Fibroblast of peridontal ligament (primary cell): ENCODE results near the gene CDH3.

ENCODE experiments used
- DNase-seq: peaks from one replicate; pipeline ENCODE4 v3.0.0-alpha.2; 2010; ENCODE audit errors: extremely low read depth

Gene CDH3

DNA sequence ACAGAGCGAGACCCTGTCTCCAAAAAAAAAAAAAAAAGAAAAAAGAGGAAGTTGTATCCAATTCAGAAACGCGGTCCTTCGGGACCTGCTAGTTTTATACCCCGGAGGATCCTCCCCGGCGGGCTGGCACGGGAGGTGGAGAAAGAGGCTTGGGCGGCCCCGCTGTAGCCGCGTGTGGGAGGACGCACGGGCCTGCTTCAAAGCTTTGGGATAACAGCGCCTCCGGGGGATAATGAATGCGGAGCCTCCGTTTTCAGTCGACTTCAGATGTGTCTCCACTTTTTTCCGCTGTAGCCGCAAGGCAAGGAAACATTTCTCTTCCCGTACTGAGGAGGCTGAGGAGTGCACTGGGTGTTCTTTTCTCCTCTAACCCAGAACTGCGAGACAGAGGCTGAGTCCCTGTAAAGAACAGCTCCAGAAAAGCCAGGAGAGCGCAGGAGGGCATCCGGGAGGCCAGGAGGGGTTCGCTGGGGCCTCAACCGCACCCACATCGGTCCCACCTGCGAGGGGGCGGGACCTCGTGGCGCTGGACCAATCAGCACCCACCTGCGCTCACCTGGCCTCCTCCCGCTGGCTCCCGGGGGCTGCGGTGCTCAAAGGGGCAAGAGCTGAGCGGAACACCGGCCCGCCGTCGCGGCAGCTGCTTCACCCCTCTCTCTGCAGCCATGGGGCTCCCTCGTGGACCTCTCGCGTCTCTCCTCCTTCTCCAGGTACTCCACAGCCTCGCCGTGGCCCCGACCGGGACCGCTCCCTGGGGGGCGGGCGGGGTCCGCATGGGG, at the start of gene CDH3:
TSS of gene CDH3 (plus strand) at position 596 of the 779 bp plus-strand sequence. CDS start at position 666, 70 bp downstream.
- DNase-seq: no peak

DNA sequence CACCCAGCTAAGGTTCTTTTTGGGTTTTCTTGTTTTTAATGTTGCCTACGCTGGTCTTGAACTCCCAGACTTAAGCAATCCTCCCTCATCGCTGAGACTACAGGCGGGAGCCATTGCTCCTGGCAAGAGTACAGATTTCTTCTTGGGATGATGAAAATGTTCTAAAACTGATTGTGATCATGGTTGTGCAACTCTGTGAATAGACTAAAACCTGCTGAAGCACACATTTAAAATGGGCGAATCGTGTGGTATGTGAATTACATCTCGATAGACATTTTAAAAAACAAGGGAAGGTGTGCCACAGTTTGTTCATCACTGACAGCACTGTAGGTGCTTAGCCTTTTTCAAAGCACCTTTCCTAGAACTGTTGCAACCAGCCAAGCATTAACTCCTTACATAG, 48.8 kb upstream of the CDH3 start:
- DNase-seq: no peak

DNA sequence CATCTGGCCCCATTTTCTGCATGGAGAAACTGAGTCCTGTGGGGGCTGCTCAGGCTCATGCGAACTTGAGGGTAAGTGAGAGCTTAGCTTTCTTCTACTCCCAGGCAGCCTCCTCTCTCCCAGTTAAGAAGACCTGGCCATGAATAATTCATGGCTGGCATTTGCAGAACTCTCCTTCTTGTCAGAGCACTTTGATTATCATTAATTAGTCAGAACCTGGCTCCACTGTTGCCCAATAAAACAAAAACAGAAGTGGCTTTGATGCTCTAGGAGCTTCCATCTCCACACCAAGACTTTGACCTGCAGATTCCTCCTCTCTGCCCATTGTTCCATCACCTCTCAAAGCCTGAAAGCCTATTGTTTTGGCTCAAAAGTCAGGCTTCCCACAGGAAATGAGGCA, 45.5 kb upstream of the CDH3 start:
- no peak for DNase-seq

DNA sequence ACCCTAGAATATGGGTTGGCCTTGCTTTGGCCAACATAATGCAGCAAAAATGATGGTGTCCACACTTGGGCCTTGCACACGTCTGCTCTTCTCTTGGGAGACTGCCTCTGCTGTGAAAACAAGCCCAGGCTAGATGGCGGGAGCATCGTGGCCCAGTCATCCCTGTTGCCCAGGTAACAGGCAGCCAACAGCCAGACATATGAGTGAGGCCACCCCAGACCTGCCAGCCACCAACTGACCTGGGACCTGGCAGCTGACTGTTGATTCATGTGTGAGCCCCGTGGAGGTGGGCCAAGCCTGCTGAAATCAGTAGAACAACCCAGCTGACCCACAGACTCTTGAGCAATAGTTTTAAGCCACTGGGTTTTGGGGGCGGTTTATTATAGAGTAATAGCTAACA, 39.4 kb upstream of the CDH3 start:
- no peak for DNase-seq

DNA sequence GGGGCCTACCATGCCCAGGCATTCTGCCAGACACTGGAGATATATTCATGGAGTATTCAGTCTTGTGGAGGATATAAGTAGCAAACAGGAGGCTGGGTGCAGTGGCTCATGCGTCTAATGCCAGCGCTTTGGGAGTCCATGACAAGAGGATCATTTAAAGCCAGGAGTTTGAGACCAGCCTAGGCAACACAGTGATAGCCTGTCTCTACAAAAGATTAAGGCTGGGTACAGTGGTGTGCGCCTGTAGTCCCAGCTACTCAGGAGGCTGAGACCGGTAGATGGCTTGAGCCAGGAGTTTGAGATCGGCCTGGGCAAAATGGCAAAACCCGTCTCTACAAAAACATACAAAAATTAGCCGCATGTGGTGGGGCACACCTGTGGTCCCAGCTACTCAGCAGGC, 37.7 kb upstream of the CDH3 start:
- no peak for DNase-seq

DNA sequence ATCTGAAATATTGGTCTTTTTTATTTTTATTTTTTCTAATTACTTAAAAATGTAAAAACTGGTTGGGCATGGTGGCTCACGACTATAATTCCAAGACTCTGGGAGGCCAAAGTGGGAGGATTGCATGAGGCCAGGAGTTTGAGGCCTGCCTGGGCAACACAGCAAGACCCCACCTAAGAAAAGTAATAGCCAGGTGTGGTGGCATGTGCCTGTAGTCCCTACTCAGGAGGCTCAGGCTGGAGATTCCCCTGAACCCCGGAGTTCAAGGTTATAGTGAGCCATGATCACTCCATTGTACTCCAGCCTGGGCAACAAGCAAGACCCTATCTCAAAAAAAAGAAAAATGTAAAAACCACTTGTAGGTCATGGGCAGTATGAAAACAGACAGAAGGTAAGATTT, 36.8 kb upstream of the CDH3 start:
- DNase-seq: no peak

DNA sequence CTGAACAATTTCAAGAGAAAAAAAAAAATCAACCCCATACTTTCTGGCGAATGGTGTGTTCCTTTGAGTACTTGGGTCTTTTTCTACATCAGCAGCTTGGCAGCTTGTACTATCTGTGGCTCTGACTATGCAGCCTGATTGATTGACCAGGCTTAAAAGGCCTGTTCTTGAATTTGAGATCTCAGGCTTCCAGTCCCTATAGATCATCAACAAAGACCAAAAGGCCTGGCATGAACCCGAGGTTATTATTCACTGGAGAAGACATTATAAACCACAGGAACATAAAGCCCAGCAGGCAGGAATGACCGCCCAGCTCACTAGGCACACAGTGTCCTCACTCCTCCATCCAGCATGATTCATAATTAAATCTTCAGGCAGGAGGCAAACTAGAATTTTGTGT, 32.1 kb upstream of the CDH3 start:
- no peak for DNase-seq

DNA sequence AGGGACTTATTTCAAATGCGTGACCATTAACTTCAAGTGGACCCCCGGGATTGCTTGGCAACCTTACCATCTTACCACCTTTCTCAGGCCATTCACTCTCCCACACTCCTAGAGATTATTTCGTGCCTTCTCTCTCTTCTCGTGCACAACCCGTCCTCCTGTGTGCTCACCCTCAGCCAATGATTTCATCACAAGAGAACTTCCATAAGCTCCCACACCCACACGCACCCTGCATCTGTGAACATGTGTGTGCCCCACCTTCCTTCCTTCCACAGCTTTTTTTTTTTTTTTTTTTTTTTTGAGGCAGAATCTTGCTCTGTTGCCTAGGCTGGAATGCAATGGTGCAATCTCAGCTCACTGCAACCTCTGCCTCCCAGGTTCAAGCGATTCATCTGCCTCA, 27.4 kb upstream of the CDH3 start:
- no peak for DNase-seq

DNA sequence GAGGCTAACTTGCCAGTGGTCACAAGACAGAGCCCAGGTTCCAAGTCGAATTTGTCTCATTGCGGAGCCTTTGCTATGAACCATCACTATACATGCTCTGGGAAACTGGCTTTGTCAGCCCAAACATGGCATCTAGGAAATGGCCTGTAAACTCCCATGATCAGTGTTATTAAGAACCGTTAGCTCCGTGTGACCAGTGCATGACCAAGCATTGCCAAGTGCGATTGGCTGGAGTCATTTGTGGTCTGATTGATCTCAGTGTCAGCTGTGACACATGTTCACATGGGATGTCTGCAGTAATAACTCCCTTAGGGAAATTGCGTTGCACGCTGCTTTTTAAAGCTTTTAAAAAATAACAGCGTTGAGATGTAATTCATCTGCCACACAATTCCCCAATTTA, 18.6 kb upstream of the CDH3 start:
- no peak for DNase-seq

DNA sequence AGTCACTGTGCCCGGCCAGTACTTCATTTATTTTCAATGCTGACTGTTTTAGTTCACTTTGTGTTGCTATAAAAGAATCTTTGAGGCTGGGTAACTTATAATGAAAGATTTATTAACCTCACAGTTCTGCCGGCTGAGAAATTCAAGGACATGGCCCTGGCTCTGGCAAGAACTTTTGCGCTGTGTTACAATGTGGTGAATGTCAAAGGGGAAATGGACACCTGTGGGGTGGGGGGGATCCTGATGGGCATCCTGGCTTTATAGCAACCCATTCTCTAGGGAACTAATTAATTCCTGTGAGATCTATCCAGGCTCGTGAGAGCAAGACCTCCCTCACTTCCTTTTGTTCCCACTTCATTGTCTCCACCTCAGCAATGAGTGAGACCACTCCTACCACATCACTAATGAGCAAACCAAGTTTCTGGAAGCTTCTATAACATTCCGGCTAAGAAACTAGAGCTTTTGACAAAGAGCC, 17.1 kb upstream of the CDH3 start:
- DNase-seq: peak; percentile 8

DNA sequence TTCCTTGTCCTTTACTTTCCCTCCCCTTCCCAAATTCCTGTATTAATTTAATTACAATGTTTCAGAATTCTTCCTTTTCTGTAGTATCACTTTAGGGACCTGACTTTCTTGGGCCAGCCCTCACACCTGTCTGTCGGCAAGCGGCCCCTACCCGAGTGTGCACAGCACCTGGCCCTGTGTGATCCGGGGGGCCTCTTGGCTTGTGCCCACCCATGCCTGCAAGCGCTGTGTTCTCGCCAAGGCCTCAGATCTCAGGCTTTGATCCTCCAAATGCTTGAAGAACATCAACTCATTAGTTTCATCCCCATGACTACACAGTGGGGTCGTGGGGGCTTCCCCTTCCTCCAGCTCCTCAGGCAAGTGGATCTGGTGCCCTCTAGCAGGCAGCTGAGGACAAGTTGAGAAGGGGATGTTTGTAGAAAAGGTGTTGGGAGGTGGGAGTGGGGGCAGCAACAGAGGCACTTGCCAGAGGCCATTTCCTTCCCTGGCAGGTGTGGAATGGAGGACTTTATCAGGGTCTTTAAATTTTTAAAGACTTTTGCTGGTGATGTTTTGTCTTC, 15.7 kb upstream of the CDH3 start:
- no peak for DNase-seq

DNA sequence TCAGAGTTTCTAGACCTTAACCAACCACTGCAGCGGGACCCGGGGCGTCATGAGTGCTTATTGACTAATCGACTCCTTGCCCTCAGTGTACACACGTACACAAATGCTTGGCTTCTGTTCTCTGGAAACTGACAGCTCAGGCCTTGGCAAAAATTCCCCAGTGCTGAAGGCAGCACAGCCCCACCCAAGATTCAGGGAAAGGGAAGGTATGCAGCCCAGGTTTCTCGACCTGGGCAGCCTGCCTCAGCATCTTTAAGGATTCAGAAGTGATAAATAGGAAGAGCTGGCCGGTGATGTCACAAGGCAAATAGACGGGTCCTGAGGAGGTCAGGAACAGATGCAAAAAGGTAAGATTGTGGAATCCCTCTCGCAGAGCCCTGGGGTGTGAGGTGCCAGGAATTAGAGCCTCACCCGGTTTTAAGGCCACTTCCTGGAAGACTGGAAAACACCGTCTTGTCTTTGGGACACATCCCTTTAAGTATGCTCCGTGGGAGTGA, 9.0 kb upstream of the CDH3 start:
- no peak for DNase-seq

DNA sequence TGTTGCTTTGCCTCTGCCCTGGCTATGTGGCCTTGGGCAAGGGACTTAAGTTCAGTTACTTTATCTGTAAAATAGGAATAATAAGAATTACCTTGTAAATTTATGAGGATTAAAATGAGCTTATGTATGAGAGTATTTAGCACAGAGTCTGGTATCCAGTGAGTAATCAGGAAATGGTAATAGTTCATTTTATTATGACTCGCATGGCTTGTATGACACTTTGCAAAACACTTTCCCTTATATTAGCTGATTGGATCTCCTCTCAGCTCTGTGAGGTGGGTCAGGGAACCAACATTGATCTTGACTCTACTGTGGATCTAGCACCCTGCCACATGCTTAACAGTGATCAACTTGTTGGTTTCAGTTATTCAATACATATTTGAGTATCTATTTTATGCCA, 8.3 kb upstream of the CDH3 start:
- DNase-seq: peak; percentile 7

DNA sequence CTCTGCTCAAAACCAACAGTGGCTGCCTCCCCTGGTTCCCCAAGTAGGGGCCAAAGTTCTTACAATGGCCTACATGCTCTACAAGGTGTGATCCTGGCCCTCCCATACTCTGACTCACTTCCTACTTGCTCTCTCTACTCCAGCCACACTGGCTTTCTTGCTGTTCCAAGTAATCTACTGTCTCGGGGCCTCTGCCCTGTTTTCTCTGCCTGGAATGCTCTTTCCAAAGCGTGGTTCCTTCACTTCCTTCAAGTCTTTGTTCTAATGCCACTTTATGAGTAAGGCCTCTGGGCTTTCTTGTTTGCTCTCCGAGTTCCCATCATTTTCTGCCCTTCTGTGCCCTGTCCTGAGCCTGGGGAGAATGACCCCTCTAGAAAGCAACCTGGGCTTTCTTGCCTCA, 4.1 kb upstream of the CDH3 start:
- peak; percentile 7 for DNase-seq

DNA sequence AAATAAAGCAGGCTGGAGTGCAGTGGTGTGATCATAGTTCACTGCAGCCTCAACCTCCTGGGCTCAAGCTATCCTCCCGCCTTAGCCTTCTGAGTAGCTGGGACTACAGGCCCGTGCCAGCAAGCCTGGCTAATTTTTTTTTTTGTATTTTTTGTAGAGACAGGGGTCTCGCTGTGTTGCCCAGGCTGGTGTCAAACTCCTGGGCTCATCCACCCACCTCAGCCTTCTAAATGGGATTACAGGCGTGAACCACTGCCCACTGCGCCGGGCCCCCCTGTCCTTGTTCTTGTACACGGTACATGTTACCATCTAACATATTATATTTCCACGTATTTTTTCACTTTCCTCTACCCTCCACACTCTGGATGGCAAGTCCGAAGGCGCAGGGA, 3.1 kb upstream of the CDH3 start:
- no peak for DNase-seq

DNA sequence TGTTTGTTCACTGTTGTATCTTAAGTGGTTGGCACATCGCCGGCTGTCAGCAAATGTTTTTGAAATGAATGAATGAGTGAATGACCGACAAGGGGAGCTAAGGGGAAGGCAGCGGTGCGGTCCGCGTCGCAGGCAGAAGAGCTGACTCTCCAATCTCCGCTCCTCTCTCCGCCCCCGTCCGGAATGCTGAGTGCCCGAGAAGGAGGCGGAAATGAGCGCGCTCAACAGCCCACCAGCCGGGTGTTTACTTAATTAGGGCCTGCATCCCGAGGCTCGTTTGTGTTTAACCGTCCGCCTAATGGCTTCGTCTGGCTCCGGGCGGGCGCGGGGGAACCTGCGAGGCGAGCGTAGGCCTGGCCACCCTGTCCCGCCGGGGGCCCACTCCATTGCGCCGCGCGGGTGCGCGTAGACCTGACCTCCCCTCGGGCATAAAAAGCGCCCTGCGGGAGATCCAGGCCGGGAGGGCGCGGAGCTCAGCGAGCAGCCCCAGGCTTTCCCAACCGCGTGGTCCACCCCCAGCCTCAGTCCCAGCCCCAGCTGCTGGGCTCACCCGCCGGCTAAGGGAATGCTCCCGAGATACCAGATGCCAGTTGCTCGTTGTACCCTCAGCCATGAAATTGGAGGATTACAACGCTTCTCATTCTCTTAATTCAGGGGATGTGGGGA, 2.5 kb upstream of the CDH3 start:
- DNase-seq: peak; percentile 3

DNA sequence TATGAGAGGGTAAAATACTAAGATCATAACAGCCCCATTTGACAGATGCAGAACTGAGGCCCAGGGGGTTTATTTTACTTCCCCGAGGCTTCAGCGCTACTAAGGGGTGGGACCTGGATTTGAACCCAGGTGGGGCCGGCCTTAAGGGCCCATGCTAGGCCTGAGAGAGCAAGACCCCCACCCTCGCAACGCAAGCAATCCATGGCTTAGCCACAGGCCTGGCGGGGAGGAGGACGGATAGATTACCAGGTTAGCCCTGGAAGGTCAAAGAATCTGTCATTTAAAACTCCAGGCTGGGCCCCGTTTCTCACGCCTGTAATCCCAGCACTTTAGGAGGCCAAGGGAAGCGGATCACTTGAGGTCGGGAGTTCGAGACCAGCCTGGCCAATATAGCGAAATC, 1.9 kb upstream of the CDH3 start:
- DNase-seq: no peak

DNA sequence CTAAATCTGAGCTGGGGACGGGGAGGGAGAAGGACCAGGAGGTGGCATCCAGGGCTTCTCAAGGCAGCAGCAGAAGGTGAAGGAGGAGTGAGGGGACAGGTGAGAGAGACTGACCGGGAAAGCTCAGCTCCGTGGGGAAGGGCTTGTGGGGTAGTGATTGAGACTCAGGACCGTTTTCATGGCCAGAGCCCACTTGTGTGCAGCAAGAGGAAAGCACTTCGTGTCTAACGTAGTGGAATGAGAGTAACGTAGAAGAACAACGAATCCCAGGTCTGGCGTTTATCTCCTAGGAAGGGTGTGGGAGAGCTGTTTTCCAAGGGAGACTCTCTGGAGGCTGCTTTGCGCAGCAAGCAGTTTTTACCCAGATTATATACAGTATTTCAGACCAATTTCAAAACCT, 1.3 kb upstream of the CDH3 start:
- DNase-seq: no peak

DNA sequence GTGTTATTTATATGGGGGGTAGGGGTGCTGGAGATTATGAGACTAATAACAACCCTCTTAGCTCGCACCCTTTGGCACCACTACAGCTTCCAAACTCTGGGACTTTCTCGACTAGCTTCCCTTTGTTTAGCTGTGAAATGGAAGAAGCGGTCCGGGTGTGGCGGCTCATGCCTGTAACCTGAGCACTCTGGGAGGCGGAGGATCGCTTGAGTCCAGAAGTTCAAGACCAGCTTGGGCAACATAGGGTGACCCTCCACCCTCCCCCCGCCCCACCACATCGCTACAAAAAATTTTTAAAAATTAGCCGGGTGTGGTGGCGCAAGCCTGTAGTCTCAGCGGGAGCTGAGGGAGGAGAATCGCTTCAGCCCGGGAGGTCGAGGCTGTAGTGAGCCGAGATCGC, 814 bp upstream of the CDH3 start:
- no peak for DNase-seq

DNA sequence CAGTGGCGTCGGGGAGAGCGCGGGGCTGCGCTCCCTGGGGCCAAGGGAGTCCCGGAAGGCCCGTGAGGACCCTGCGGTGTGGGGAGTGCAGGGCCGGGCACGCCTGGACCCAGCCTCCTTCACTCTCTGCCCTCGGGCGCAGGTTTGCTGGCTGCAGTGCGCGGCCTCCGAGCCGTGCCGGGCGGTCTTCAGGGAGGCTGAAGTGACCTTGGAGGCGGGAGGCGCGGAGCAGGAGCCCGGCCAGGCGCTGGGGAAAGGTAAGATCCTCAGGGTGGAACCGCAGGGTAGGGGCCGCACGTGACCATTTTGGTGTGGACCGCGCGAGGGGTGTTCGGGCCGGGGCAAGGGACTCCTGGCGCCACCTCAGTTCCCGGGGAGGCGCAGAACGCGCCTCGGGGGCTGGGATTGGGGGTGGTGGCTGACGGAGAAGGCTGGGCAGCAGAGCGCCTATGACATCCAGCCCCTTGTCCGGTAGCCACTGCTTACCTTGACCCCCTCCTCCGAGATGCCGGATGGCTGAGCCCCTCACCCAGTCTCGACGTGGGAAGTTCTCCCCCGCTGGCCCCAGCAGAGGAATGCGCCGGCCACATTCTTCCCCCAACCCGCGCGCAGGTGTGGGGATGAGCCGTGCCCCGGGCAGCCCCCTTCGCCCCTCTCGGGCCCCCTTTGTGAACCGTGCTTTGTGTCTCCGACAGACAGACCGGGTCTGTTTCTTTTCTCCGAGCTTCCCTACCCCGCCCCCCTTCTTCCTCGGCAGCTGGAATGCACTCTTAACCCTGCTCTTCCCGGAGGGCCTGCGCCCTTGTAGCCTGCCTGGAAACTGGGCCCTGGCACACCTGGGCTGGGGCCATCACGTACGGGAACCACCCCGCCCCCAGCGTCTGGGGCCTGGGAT, 631 bp downstream of the CDH3 start:
- no peak for DNase-seq

DNA sequence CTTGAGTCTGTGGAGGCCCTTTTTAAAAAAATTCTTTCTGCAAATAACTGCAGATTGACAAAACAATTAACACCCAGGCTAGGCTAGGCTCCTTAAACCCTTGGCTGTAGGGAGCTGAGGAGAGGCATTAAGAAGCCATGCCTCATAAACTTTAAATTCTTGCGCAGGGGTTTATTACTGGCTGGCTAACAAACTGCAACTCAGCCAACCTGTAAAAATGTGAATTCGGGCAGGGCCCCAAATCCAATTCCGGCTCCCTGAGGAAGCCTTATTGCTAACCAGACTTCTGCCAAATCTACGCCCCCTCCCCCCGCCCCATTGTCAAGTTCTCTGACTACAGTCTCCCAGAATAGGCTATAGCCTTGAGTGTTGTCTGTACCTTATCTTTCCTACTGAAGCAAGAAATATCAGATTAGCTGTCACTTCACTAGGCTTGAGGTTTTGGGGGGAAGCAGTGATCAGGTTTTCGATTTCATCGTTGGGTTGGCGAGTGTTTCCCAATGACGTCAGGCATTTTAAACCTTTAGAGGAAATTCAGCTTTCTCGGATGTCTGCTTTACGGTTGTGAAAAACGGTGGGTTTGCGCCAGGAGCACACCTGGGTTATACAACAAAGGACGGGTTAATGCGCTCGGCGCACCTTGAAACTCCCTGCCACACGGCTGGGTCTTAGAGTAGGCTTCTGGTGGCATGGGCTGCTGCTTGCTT, 2.0 kb downstream of the CDH3 start:
- DNase-seq: no peak
